SJSA1 (cell line): ENCODE results near the gene DSP. TPM values are rescaled to one million over a fixed set of nuclear protein-coding genes. Genes with fewer than 3 reads are reported as not detected.
A peak's percentile ranks its signal among the peaks of the same experiment; 100 is the strongest.

Source experiments
- DNase-seq, 2 experiments: peaks; one replicate each; pipeline ENCODE4 v3.0.0-alpha.2; 2015 to 2020; ENCODE audit warnings: low spot score in 2 of 2, low read depth in 1 of 2
- H3K27ac ChIP-seq: fragments of 250-450 bp; sonication (Bioruptor Pico); 2 replicates; pipeline ENCODE4 v1.5.1; 2020; ENCODE audit warnings: mild to moderate bottlenecking, moderate library complexity
- H3K27me3 ChIP-seq: fragments of 250-450 bp; sonication (Bioruptor Pico); replicated peaks from 2 replicates; pipeline ENCODE4 v1.5.1; 2020; ENCODE audit warnings: mild to moderate bottlenecking, moderate library complexity
- H3K36me3 ChIP-seq: fragments of 250-450 bp; sonication (Bioruptor Pico); 2 replicates; pipeline ENCODE4 v1.5.1; 2020; ENCODE audit warnings: mild to moderate bottlenecking
- H3K4me1 ChIP-seq: fragments of 250-450 bp; sonication (Bioruptor Pico); replicated peaks from 2 replicates; pipeline ENCODE4 v1.6.1; 2021; ENCODE audit warnings: mild to moderate bottlenecking
- H3K4me3 ChIP-seq: fragments of 250-450 bp; sonication (Bioruptor Pico); 2 replicates; pipeline ENCODE4 v1.5.1; 2020; ENCODE audit warnings: mild to moderate bottlenecking
- H3K9me3 ChIP-seq: fragments of 250-450 bp; sonication (Bioruptor Pico); replicated peaks from 2 replicates; pipeline ENCODE4 v1.5.1; 2020; ENCODE audit warnings: mild to moderate bottlenecking
- total RNA-seq: library from RNA; depleted of rRNA; stranded (reverse); fragments of >200 nt; shearing (Covaris generic); gene quantifications from 2 replicates; pipeline ENCODE4 v1.2.3, GENCODE V29; 2014

The DSP gene
- total RNA-seq, 1 experiment from 2014 or later: 0.08 TPM

DNA sequence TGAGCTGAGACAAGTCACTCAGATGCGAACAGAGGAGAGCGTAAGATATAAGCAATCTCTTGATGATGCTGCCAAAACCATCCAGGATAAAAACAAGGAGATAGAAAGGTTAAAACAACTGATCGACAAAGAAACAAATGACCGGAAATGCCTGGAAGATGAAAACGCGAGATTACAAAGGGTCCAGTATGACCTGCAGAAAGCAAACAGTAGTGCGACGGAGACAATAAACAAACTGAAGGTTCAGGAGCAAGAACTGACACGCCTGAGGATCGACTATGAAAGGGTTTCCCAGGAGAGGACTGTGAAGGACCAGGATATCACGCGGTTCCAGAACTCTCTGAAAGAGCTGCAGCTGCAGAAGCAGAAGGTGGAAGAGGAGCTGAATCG, 39.1 kb downstream of the DSP start:
- Histone ChIP-seq H3K9me3 (no peaks in the 10 kb centered on the region), H3K27ac (no peak overlapping the region), H3K4me1 (no peaks in the 10 kb centered on the region), H3K36me3 (no peaks in the 10 kb centered on the region), H3K27me3 (peaks cover 27% of the 10 kb centered on the region), H3K4me3 (no peak overlapping the region)
- no peak for DNase-seq

DNA sequence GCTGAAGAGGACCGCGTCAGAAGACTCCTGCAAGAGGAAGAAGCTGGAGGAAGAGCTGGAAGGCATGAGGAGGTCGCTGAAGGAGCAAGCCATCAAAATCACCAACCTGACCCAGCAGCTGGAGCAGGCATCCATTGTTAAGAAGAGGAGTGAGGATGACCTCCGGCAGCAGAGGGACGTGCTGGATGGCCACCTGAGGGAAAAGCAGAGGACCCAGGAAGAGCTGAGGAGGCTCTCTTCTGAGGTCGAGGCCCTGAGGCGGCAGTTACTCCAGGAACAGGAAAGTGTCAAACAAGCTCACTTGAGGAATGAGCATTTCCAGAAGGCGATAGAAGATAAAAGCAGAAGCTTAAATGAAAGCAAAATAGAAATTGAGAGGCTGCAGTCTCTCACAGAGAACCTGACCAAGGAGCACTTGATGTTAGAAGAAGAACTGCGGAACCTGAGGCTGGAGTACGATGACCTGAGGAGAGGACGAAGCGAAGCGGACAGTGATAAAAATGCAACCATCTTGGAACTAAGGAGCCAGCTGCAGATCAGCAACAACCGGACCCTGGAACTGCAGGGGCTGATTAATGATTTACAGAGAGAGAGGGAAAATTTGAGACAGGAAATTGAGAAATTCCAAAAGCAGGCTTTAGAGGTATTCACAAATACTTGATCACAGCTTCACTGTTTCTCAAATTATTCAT, 39.6 kb downstream of the DSP start:
- Histone ChIP-seq H3K27ac (no peak overlapping the region), H3K4me3 (no peak overlapping the region), H3K4me1 (no peaks in the 10 kb centered on the region), H3K27me3 (peaks cover 26% of the 10 kb centered on the region), H3K36me3 (no peaks in the 10 kb centered on the region), H3K9me3 (no peaks in the 10 kb centered on the region)
- DNase-seq: no peak

DNA sequence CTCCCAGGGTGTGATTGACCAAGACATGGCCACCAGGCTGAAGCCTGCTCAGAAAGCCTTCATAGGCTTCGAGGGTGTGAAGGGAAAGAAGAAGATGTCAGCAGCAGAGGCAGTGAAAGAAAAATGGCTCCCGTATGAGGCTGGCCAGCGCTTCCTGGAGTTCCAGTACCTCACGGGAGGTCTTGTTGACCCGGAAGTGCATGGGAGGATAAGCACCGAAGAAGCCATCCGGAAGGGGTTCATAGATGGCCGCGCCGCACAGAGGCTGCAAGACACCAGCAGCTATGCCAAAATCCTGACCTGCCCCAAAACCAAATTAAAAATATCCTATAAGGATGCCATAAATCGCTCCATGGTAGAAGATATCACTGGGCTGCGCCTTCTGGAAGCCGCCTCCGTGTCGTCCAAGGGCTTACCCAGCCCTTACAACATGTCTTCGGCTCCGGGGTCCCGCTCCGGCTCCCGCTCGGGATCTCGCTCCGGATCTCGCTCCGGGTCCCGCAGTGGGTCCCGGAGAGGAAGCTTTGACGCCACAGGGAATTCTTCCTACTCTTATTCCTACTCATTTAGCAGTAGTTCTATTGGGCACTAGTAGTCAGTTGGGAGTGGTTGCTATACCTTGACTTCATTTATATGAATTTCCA, 43.9 kb downstream of the DSP start:
- no peak overlapping the region for H3K27ac ChIP-seq
- peaks cover 5% of the 10 kb centered on the region for H3K27me3 ChIP-seq
- peaks cover 4% of the 10 kb centered on the region for H3K36me3 ChIP-seq
- H3K4me3 ChIP-seq: no peak overlapping the region
- no peaks in the 10 kb centered on the region for H3K9me3 ChIP-seq
- no peaks in the 10 kb centered on the region; the same call in 1 of the 2 replicates for H3K4me1 ChIP-seq
- no peak for DNase-seq

DNA sequence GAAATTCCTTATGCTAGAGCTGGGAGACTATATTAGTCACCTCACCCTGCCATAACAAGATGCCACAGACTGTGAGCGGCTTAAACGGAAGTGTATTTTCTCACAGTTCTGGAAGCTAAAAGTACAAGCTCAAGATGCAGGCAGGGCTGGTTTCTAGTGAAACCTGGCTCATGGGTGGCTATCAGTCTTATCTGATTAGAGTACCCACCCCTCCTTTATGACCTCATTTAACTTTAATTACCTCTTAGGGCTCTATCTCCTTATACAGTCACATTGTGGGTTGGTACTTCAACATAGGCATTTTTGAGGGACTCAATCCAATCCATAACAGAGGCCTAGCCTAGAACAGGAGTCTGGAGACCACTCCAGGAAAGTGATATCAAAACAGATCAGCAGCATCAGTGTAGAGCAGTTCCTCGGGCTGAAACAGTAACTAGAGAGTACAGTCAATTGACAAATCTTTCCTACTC, 46.2 kb downstream of the DSP start:
- peaks cover 7% of the 10 kb centered on the region for H3K4me1 ChIP-seq
- H3K27ac ChIP-seq: no peak overlapping the region
- peaks cover 3% of the 10 kb centered on the region for H3K27me3 ChIP-seq
- no peak overlapping the region for H3K4me3 ChIP-seq
- H3K36me3 ChIP-seq: peaks cover 14% of the 10 kb centered on the region
- H3K9me3 ChIP-seq: no peaks in the 10 kb centered on the region
- no peak for DNase-seq

DNA sequence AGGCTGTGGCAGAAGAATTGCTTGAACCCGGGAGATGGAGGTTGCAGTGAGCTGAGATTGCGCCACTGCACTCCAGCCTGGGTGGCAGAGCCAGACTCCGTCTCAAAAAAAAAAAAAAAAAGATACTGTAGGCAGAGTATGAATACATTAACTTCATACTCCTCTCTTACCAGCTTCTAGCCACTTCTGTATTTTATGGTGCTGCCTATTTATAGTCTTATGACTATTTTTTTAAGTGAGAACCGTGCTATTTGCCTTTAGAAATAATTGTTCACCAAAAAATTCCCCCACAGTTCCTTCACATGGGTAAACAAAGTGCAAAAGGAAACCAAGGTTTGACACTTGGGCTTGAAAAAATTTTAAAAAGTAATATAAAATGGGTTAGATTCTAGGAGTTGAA, 47.0 kb downstream of the DSP start:
- Histone ChIP-seq H3K4me1 (peaks cover 7% of the 10 kb centered on the region), H3K27me3 (no peaks in the 10 kb centered on the region; the same call in 1 of the 2 replicates), H3K36me3 (peaks cover 21% of the 10 kb centered on the region), H3K4me3 (no peak overlapping the region), H3K27ac (no peak overlapping the region), H3K9me3 (no peaks in the 10 kb centered on the region)
- no peak for DNase-seq

DNA sequence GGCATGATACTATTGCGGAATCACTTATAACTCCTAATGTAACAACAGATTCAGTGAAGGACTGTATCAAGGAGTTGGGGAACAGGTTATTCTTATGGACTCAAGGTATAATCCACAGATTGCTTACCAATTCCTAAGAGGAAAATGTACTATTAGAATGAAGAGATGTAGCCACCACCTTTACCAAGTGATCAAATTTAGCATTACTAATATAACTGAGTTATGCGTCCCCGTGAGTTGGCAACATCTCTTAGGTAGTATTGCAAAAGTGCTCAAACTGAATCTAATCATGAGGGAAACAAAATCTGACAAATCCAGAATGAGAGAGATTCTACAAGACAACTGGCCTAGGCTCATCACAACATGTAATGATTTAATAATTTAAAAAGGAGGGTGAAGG, 47.8 kb downstream of the DSP start:
- H3K36me3 ChIP-seq: peaks cover 28% of the 10 kb centered on the region
- no peak overlapping the region for H3K4me3 ChIP-seq
- H3K9me3 ChIP-seq: no peaks in the 10 kb centered on the region
- no peaks in the 10 kb centered on the region; the same call in 1 of the 2 replicates for H3K27me3 ChIP-seq
- H3K4me1 ChIP-seq: peaks cover 7% of the 10 kb centered on the region
- H3K27ac ChIP-seq: no peak overlapping the region
- no peak for DNase-seq

DNA sequence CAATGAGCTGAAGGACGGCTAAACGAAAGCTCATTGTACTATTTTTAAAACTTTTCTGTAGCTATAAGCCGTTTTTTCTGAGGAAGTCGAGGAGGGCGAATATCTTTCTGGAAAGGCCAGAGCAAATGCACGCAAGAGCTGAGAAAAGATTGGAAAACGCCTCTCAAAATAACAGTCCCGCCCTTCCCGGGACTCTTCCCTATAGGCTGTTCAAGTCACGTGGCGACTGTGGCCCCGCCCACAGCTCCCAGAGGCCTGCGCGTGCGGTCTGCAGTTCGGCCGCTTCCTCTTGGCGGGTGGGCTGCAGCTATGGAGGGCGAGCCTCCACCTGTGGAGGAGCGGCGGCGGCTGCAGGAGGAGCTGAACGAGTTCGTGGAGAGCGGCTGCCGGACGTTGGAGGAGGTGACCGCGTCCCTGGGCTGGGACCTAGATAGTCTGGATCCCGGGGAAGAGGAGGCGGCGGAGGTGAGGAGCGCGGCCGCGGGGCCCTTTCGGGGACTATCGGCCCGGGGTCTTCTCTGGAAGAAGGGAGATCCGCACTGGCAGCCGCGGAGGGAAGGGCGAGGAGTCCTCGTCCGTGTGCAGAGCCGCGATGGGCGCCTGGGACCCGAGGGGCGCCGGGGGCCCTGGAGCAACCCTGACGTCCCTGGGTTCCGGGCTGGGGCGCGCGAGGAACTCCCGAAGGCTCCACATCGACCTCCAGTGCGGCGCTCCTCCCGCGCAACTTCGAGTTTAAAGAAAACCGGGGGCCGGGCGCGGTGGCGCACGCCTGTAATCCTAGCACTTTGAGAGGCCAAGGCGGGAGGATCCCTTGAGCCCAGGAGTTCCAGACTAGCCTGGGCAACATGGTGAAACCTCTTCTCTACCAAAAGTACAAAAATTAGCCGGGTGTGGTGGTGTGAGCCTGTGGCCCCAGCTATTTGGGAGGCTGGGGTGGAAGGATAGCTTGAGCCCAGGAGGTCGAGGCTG, 48.8 kb downstream of the DSP start, which contains the start of gene SNRNP48:
Gene SNRNP48, plus strand, starts transcription at position 250 of the 969 bp plus-strand sequence. Its CDS starts 60 bp downstream, at position 310.
- Histone ChIP-seq H3K27me3 (no peaks in the 10 kb centered on the region; the same call in 1 of the 2 replicates), H3K9me3 (no peaks in the 10 kb centered on the region), H3K27ac (peak within 1 kb of the TSS; percentile 53), H3K4me1 (peaks cover 7% of the 10 kb centered on the region), H3K36me3 (peaks cover 38% of the 10 kb centered on the region), H3K4me3 (peak within 1 kb of the TSS; percentile 82)
- peak; percentile 93 to 94 for DNase-seq

DNA sequence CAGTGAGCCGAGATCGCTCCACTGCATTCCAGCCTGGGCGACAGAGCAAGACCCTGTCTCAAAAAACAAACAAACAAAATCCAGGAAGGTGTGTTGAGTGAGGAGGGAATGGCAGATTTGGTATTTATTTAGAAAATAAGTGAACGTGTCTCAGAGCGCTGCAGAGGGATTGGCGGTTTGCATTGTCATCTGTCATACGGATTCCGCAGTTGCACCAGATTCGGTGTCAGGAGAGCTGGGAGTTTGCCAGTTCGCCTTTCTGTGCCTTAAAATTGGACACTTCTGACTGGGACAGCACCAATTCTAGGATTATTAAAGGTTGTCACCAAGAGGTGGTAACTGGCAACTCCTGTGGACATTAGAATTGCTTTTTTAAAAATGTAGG, 49.4 kb downstream of the DSP start:
- peak overlapping the region; percentile 53; the same call in 1 of the 2 replicates for H3K27ac ChIP-seq
- no peaks in the 10 kb centered on the region; the same call in 1 of the 2 replicates for H3K27me3 ChIP-seq
- DNase-seq: peak in 1 of 2 experiments; percentile 37
- H3K4me1 ChIP-seq: peaks cover 7% of the 10 kb centered on the region
- peak overlapping the region; percentile 82 for H3K4me3 ChIP-seq
- peaks cover 45% of the 10 kb centered on the region for H3K36me3 ChIP-seq
- no peaks in the 10 kb centered on the region for H3K9me3 ChIP-seq

DNA sequence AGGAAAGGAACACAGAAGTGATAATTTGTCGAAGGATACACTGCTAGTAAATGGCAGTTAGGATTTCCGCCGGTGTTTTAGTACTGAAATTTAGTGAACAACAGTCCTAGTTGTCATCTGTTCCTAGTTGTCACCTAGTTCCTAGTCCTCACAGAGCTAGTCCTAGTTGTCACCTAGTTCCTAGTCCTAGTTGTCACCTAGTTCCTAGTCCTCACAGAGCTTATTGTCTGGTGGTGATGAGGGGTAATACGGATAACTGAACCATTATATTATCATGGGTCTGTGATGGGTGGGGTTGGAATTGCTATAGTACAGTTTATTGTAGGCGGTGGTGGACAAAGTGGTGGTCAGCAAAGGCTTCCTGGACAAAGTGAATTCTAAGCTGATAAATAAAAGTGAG, 50.3 kb downstream of the DSP start:
- H3K4me1 ChIP-seq: peaks cover 7% of the 10 kb centered on the region
- DNase-seq: no peak
- no peaks in the 10 kb centered on the region for H3K9me3 ChIP-seq
- H3K27ac ChIP-seq: no peak overlapping the region
- peaks cover 52% of the 10 kb centered on the region for H3K36me3 ChIP-seq
- H3K27me3 ChIP-seq: no peaks in the 10 kb centered on the region; the same call in 1 of the 2 replicates
- no peak overlapping the region for H3K4me3 ChIP-seq

DNA sequence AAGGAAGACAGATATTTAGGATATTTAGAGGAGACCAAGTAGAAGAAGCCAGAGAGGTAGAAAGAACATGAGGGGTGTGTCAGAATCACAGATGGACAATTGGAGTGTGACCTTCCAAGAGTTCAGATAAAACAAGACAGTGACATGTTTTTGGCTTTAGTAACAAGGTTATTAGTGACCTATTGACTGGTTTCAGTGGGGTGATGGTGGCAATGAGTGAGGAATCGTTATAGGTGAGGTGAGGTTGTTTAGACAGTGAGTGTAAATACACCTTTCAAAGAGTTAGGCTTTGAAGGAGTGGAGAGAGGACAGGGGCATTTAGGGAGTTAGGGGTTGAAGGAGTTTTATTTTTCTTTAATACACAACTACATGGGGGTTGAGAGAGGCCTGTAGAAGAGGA, 51.8 kb downstream of the DSP start:
- no peak overlapping the region for H3K27ac ChIP-seq
- no peak overlapping the region for H3K4me3 ChIP-seq
- no peaks in the 10 kb centered on the region for H3K27me3 ChIP-seq
- peaks cover 62% of the 10 kb centered on the region for H3K36me3 ChIP-seq
- peaks cover 7% of the 10 kb centered on the region for H3K4me1 ChIP-seq
- no peaks in the 10 kb centered on the region for H3K9me3 ChIP-seq
- no peak for DNase-seq

DNA sequence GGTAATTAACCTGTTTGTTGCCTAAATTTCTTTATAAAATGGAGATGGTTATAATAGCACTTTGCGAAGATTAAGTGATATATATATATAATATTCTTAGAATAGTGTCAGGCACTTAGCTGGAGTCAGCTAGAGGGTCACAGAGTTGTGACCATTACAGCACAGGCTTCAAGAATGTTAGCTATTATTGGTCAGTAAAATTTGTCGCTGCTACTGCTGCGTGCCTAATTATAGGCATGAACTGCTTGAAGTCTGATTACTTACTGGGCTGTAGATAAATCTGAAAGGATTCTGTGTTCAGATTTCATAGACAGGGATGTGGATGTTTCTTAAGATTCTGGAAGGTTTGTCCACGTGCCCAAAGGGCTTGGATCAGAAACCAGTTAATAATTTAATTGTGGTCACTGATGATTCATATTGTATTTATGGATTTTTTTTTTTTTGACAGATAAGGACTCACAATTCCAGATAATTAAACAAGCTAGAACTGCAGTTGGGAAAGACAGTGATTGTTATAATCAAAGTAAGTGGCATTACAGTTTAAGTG, 53.2 kb downstream of the DSP start:
- Histone ChIP-seq H3K36me3 (peaks cover 75% of the 10 kb centered on the region), H3K4me3 (no peak overlapping the region), H3K4me1 (peaks cover 7% of the 10 kb centered on the region), H3K27ac (no peak overlapping the region), H3K27me3 (no peaks in the 10 kb centered on the region), H3K9me3 (no peaks in the 10 kb centered on the region)
- no peak for DNase-seq

DNA sequence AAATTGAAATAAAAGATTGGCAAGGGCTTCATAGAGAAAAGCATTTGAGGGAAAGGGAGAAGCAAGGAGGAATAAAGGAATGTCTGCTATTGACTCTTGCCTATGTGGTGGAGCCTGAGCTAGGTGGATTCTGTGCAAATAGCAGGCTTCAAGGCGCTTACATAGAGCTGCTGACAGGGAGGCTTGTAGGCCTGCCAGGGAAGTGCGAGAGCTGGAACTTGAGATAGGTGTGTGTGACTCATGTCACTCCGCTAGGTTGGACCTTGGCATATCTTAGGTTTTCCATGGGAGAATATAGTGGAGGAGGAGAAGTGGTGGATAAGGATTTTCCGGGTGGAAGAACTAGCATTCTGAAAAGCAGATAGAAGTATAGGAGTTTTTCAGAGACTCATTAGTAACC, 62.5 kb downstream of the DSP start:
- H3K36me3 ChIP-seq: peaks cover 90% of the 10 kb centered on the region
- no peaks in the 10 kb centered on the region for H3K4me1 ChIP-seq
- H3K27me3 ChIP-seq: no peaks in the 10 kb centered on the region
- no peaks in the 10 kb centered on the region for H3K9me3 ChIP-seq
- H3K27ac ChIP-seq: no peak overlapping the region
- H3K4me3 ChIP-seq: no peak overlapping the region
- DNase-seq: no peak

DNA sequence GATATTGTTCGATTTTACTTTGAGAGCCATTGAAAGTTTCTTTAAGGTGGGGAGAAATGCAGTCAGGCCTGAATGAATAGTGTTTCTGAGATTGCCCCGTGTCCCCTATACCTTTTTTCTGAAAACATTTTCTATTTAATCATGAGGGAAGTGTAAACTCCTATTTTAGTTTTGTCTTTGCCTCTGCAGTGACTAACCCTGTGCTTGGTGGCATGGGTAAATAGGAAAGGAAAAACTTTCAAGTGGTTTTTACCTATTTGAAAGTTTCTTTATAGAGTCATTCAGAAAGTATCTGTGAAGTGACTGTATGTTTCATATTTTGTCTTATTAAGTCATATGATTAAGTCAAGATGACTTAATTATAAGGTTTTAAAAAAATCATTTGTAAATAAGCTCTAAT, 63.0 kb downstream of the DSP start:
- no peaks in the 10 kb centered on the region for H3K9me3 ChIP-seq

More for the DNA sequence above, 63.0 kb downstream of the DSP start:
- H3K27me3 ChIP-seq: no peaks in the 10 kb centered on the region
- no peak for DNase-seq
- H3K36me3 ChIP-seq: peaks cover 90% of the 10 kb centered on the region
- no peaks in the 10 kb centered on the region for H3K4me1 ChIP-seq
- H3K27ac ChIP-seq: no peak overlapping the region
- H3K4me3 ChIP-seq: no peak overlapping the region
